Transverse colon (tissue), 4 donors: ENCODE results near the gene KDELR1. TPM values are rescaled to one million over a fixed set of nuclear protein-coding genes. Genes with fewer than 3 reads are reported as not detected.

Experiments used
- DNase-seq: peaks from one replicate; pipeline ENCODE4 v3.0.0-alpha.2; 2019
- H3K27ac ChIP-seq, 4 donors: fragments of 200-600 bp; sonication (generic); 2 replicates each; pipeline ENCODE4 v1.5.1; 2016 to 2018; ENCODE audit warnings: inconsistent platforms in 4 of 4
- H3K27me3 ChIP-seq: fragments of 200-600 bp; sonication (generic); 2 replicates; pipeline ENCODE4 v1.5.1; 2017; ENCODE audit warnings: inconsistent platforms
- H3K36me3 ChIP-seq, 4 donors: fragments of 200-600 bp; sonication (generic); 2 replicates each; pipeline ENCODE4 v1.5.1; 2017 to 2019; ENCODE audit warnings: inconsistent platforms in 4 of 4
- H3K4me1 ChIP-seq, 4 donors: fragments of 200-600 bp; sonication (generic); 2 replicates each; pipeline ENCODE4 v1.5.1; 2017 to 2020; ENCODE audit warnings: inconsistent platforms in 4 of 4
- H3K4me3 ChIP-seq, 4 donors: fragments of 200-600 bp; sonication (generic); 1 replicate in 1 of 4; 2 replicates in 3 of 4; pipeline versions ENCODE4 v1.5.1 to v1.6.1; 2017 to 2019; ENCODE audit warnings: inconsistent platforms in 4 of 4
- H3K9me3 ChIP-seq, 2 donors: fragments of 200-600 bp; sonication (generic); 2 replicates each; pipeline ENCODE4 v1.5.1; 2017 to 2019; ENCODE audit warnings: inconsistent platforms in 2 of 2
- CTCF ChIP-seq, 5 experiments: fragments of 200-600 bp in 3 of 5; fragments of 450-650 bp in 2 of 5; sonication (generic) in 3 of 5; IDR thresholded peaks; 1 replicate in 2 of 5; 2 replicates in 3 of 5; pipeline ENCODE4 v1.5.1; 2016 to 2017; ENCODE audit warnings: antibody characterized with exemption in 5 of 5, inconsistent platforms in 3 of 5, mild to moderate bottlenecking in 2 of 5, moderate library complexity in 1 of 5
- EP300 ChIP-seq: sonication (generic); formaldehyde crosslinking; IDR thresholded peaks from one replicate; pipeline ENCODE4 v1.6.1; 2017; ENCODE audit warnings: antibody characterized with exemption, low read depth
- POLR2A ChIP-seq: fragments of 450-650 bp; IDR thresholded peaks from one replicate; pipeline ENCODE4 v1.6.1; 2016; ENCODE audit warnings: antibody characterized with exemption, mild to moderate bottlenecking, moderate library complexity
- POLR2AphosphoS5 ChIP-seq, 3 donors: sonication (generic); formaldehyde crosslinking; IDR thresholded peaks; one replicate each; pipeline ENCODE4 v1.6.1; 2016; ENCODE audit warnings: antibody characterized with exemption in 3 of 3
- WGBS, 2 donors: methylation state at CpG; one replicate each; pipeline ENCODE4 v1.1.5; 2018; ENCODE audit warnings: low coverage in 1 of 2; 5-methylcytosine and 5-hydroxymethylcytosine counted together
- in situ Hi-C, 4 donors: fragments of 200-750 bp; cut with MboI; loops; one replicate each; pipeline versions ENCODE4 v1.15.0 to v1.15.1; 2017; ENCODE audit warnings: low sequenced_read_pairs in 3 of 4, low pct_ligation_motif_present in 1 of 4, low pct_unique_long_range_greater_than_20kb in 1 of 4
- intact Hi-C: fragments of 100-400 bp; cut with DNase I; formaldehyde crosslinking; loops from one replicate; pipeline ENCODE4 v1.15.1; 2023; ENCODE audit warnings: low total_unique reads
- total RNA-seq, 4 donors: library from RNA; depleted of rRNA; stranded (reverse); fragments of >200 nt; gene quantifications; one replicate each; pipeline ENCODE4 v1.1.0, GENCODE V29; 2016

Gene KDELR1
- total RNA-seq, 4 donors from 2014 or later: 80.6 to 146 (median 120) TPM

- no peak for DNase-seq
- Histone ChIP-seq H3K27ac (no peak overlapping the region), H3K4me3 (no peak overlapping the region), H3K27me3 (no peaks in the 10 kb centered on the region), H3K36me3 (no peaks in the 10 kb centered on the region), H3K4me1 (no peaks in the 10 kb centered on the region), H3K9me3 (no peaks in the 10 kb centered on the region)
- intact Hi-C loops (no loop called here), in situ Hi-C loops (no loop called here)
- 94% methylated on average over 23 of the region's 23 CpGs; no CpG with 5 or more reads in 1 of the 2 donors for WGBS, 2 donors
- TF ChIP-seq EP300 (no peak), CTCF (IDR thresholded peaks at IDR 0.05) (no peak), POLR2AphosphoS5 (IDR thresholded peaks at IDR 0.05) (no peak), POLR2A (no peak)
Measured at GRCh38 chr19:48342841-48343540, 48.4 kb downstream of the KDELR1 start.

- Histone ChIP-seq H3K4me1 (no peaks in the 10 kb centered on the region), H3K36me3 (no peaks in the 10 kb centered on the region), H3K27me3 (no peaks in the 10 kb centered on the region), H3K27ac (no peak overlapping the region), H3K4me3 (no peak overlapping the region), H3K9me3 (no peaks in the 10 kb centered on the region)
- in situ Hi-C loops (no loop called here), intact Hi-C loops (no loop called here)
- TF ChIP-seq POLR2AphosphoS5 (IDR thresholded peaks at IDR 0.05): no peak
- no peak for TF ChIP-seq CTCF (IDR thresholded peaks at IDR 0.05)
- whole genome bisulfite sequencing, 2 donors: 96% methylated on average over 20 of the region's 20 CpGs; no CpG with 5 or more reads in 1 of the 2 donors
- no peak for DNase-seq
Measured at GRCh38 chr19:48342414-48342738, 49.0 kb downstream of the KDELR1 start.

- Histone ChIP-seq H3K27me3 (no peaks in the 10 kb centered on the region), H3K27ac (no peak overlapping the region), H3K36me3 (no peaks in the 10 kb centered on the region), H3K9me3 (no peaks in the 10 kb centered on the region), H3K4me1 (no peaks in the 10 kb centered on the region), H3K4me3 (no peak overlapping the region)
- TF ChIP-seq EP300 (no peak), POLR2A (no peak), CTCF (IDR thresholded peaks at IDR 0.05) (no peak), POLR2AphosphoS5 (IDR thresholded peaks at IDR 0.05) (no peak)
- intact Hi-C loops (no loop called here), in situ Hi-C loops (no loop called here)
- 95 to 96% methylated on average over 6 to 10 of the region's 10 CpGs for WGBS, 2 donors
- DNase-seq: no peak
Measured at GRCh38 chr19:48341515-48342413, 49.6 kb downstream of the KDELR1 start.

- in situ Hi-C loops: no loop called here
Measured at GRCh38 chr19:48340995-48341394, 50.4 kb downstream of the KDELR1 start.

More at GRCh38 chr19:48340995-48341394, 50.4 kb downstream of the KDELR1 start:
- TF ChIP-seq POLR2A (no peak), CTCF (IDR thresholded peaks at IDR 0.05) (no peak)
- no peak for DNase-seq
- intact Hi-C loops: no loop called here
- Histone ChIP-seq H3K27ac (no peak overlapping the region), H3K4me1 (no peaks in the 10 kb centered on the region), H3K27me3 (no peaks in the 10 kb centered on the region), H3K36me3 (no peaks in the 10 kb centered on the region), H3K9me3 (no peaks in the 10 kb centered on the region), H3K4me3 (no peak overlapping the region)
- 83 to 92% methylated on average over 1 to 11 of the region's 11 CpGs for whole genome bisulfite sequencing, 2 donors
